Measurements from ENCODE around the gene AOPEP. TPM values are rescaled to one million over a fixed set of nuclear protein-coding genes. Genes with fewer than 3 reads are reported as not detected.

The AOPEP gene
- total RNA-seq, 1 experiment from 2014 or later = 15.0 TPM

GRCh38 chr9:94864862-94865509, 138.5 kb downstream of the AOPEP start:
- Histone ChIP-seq H4K8ac (replicated peaks; ENCODE audit: insufficient read length, low read depth, low read length) (no peak overlapping the region), H3K14ac (ENCODE audit: insufficient read depth, low read length) (no peak overlapping the region), H3T11ph (ENCODE audit: low read length) (no peak overlapping the region), H3K4ac (ENCODE audit: low read depth, low read length) (no peak overlapping the region), H4K91ac (ENCODE audit: insufficient read length, low read depth, low read length) (no peak overlapping the region), H3K9me3 (ENCODE audit: control insufficient read depth, low read depth, low read length) (no peaks in the 10 kb centered on the region), H2BK15ac (ENCODE audit: low read depth, low read length) (no peak overlapping the region), H3K79me1 (ENCODE audit: insufficient read depth, low read depth, low read length, poor library complexity, severe bottlenecking) (no peaks in the 10 kb centered on the region), H4K5ac (ENCODE audit: insufficient read length, low read depth, low read length) (no peak overlapping the region), H3K79me2 (ENCODE audit: insufficient read depth, low read length) (no peaks in the 10 kb centered on the region), H2AK5ac (ENCODE audit: insufficient read length, low read length) (no peak overlapping the region), H3K27ac (ENCODE audit: insufficient read length, low read depth, low read length) (no peak overlapping the region), H2BK20ac (ENCODE audit: low read depth, low read length, poor library complexity, severe bottlenecking) (no peak overlapping the region), H3K23me2 (ENCODE audit: insufficient read length, low read depth, low read length, poor library complexity, severe bottlenecking) (no peaks in the 10 kb centered on the region), H3K23ac (ENCODE audit: insufficient read length, low read depth, low read length) (no peak overlapping the region), H2BK120ac (ENCODE audit: low read depth, low read length, poor library complexity, severe bottlenecking) (no peak overlapping the region), H3K56ac (ENCODE audit: insufficient read length, low read depth, low read length) (no peak overlapping the region), H2BK5ac (ENCODE audit: insufficient read length, low read length) (no peak overlapping the region), H3K27me3 (ENCODE audit: insufficient read depth, low read length) (no peaks in the 10 kb centered on the region), H2BK12ac (ENCODE audit: insufficient read length, low read depth, low read length) (no peak overlapping the region), H2AFZ (ENCODE audit: low read length) (no peak overlapping the region), H3K4me1 (ENCODE audit: insufficient read depth, low read length) (peaks cover 5% of the 10 kb centered on the region), H3K4me2 (ENCODE audit: insufficient read depth, insufficient read length, low read length) (no peak overlapping the region), H4K20me1 (ENCODE audit: control insufficient read depth, insufficient read depth, insufficient read length) (no peaks in the 10 kb centered on the region), H3K18ac (ENCODE audit: insufficient read length, low read depth, low read length) (no peak overlapping the region), H3K9ac (ENCODE audit: extremely low read depth, insufficient read length, low read length) (no peak overlapping the region)
- TF ChIP-seq CTCF (conservative IDR thresholded peaks at IDR 0.05) = no peak
- H3K36me3 Mint-ChIP-seq (ENCODE audit: insufficient read depth in 1 of 3, low read depth in 3 of 3) = no peaks in the 10 kb centered on the region
- H3K4me3 Mint-ChIP-seq = no peak overlapping the region
- DNase-seq = no peak
- H3K27ac Mint-ChIP-seq = peak overlapping the region in 1 of 3 experiments; percentile 27; a peak in 1 of 7 replicates
- no peaks in the 10 kb centered on the region for H3K9me3 Mint-ChIP-seq
- H3K4me1 Mint-ChIP-seq = peaks cover 18 to 27% of the 10 kb centered on the region in 2 experiments
- no CpG with 5 or more reads among the region's 8 CpGs for WGBS (ENCODE audit: extremely low coverage, insufficient read length, low lambda C conversion rate)
- no peaks in the 10 kb centered on the region for H3K27me3 Mint-ChIP-seq (ENCODE audit: low read depth)
